CD4-positive, alpha-beta T cell treated with Interferon alpha-2 for 1 hour (primary cell): Measurements from ENCODE around the gene MRPL43.
"Not testable (repeated sequence)": the region's sequence is repeated elsewhere in the genome, so short reads cannot be mapped to it uniquely, and the experiment has no call there.

Experiments used
- DNase-seq, 2 donors: peaks; one replicate each; pipeline ENCODE4 v3.0.0-alpha.2; 2020 to 2022

Gene MRPL43

GRCh38 chr10:100981178-100981772, 6.0 kb downstream of the MRPL43 start:
- no peak for DNase-seq

- DNase-seq = no peak
These were observed 6.6 kb downstream of the MRPL43 start for GRCh38 chr10:100980711-100981110.

DNA sequence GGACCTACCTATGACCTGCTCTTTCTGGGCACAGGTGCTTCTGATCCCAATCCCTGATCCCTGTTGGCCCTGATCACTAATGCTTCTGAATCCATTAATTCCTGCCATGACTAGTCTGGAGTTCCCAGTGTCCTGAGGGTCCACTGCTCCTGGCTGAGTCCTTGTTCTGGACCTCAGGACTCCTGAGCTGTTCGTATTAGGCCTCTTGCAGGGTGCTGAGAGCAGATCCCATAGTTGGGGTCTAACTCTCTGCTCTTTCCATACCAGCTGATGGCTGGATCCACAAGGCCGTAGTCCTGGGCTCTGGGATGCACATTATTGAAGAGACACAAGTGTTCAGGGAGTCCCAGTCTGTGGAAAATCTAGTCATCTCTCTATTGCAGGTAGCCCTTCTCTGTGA, 7.0 kb downstream of the MRPL43 start:
- DNase-seq = no peak

DNA sequence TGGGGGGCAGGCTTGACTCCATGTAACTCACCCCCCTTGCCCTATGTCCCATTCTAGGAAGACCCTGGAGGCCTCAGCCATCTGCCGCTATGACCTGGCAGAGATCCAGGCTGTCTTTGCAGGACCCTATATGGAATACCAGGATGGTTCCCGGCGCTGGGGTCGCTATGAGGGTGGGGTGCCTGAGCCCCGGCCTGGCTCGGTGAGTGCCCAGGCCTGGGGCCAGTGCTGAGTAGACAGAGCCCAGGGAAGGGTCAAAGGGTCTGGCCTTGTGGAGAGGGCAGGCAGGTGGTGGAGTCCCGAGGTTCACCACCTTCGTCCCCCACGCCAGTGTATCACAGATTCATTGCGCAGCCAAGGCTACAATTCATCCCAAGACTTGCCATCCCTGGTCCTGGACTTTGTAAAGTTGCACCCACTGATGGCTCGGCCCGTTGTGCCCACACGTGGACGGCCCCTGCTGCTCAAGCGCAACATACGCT, 7.5 kb downstream of the MRPL43 start:
- DNase-seq = no peak

GRCh38 chr10:100978901-100979195, 8.4 kb downstream of the MRPL43 start:
- no peak for DNase-seq

DNA sequence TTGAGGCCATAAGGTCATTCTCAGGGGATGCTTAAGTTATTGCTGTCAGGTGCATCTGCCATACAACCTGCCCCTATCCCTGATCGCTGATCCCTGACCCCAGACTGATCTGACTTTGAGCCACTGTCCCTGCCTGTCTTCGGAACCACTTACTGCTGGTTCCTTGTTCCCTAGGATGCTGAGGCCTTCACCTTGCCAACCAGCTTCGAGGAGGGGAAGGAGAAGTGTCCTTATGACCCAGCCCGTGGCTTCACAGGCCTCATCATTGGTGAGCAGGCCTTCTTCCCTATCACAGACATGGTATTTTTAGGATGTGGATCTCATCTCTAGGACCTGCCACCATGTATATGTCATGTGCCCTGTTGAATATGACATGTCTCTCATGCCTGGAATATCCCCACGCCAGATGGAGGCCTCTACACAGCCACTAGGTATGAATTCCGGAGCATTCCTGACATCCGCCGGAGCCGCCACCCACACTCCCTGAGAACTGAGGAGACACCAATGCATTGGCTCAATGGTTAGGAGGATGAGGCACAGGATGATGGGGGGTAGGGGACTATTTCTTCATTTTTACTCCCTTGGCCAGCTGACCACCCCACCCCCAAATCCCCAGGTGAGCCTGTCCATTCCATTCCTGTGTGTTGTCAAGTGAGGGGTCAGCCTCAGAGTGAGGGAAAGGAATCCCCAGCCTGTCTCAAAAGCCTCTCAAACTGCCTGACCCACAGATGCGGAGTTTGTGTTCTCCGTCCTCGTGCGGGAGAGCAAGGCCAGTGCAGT, 9.0 kb downstream of the MRPL43 start:
- no peak for DNase-seq

- DNase-seq = no peak
These were observed 9.9 kb downstream of the MRPL43 start for GRCh38 chr10:100977436-100977835.

GRCh38 chr10:100976906-100977305, 10.4 kb downstream of the MRPL43 start:
- no peak for DNase-seq

DNA sequence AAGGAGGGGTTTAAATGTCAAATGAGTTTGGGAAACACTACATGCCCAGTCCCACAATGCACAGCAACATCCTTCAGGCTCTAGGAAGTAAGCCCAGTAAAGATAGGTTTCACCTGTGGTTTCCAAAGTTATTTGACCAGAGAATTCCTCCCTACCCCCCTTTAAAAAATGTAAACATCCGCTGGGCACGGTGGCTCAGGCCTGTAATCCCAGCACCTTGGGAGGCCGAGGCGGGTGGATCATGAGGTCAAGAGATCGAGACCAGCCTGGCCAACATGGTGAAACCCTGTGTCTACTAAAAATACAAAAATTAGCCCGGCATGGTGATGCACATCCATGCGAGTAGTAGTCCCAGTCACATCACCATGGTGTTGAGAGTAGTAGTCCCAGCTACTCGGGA, 11.9 kb downstream of the MRPL43 start:
- not testable (repeated sequence) for DNase-seq

DNA sequence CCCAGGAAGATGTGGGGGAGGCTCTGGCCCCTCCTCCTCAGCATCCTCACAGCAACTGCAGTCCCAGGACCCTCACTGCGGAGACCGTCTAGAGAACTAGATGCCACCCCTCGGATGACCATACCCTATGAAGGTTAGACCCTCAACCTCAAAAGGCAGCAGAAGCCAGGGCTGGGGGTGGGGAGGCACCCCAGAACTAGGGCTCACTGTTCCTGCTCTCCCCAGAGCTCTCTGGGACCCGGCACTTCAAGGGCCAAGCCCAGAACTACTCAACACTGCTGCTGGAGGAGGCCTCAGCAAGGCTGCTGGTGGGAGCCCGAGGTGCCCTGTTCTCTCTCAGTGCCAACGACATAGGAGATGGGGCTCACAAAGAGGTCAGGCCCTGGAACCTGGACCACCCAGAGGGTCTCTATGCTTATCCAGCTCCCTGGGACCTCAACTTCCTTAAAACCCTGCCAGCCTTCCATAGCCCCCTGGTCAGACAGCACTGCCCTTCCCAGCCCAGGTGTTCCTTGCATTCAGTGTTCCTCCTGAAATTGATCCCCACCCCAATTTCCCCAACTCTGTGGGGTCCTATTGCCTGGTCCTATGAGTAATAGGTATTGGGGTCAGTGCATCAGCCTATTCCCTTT, 14.3 kb downstream of the MRPL43 start:
- DNase-seq = no peak

- no peak for DNase-seq
These were observed 15.0 kb downstream of the MRPL43 start for GRCh38 chr10:100972115-100972903.

DNA sequence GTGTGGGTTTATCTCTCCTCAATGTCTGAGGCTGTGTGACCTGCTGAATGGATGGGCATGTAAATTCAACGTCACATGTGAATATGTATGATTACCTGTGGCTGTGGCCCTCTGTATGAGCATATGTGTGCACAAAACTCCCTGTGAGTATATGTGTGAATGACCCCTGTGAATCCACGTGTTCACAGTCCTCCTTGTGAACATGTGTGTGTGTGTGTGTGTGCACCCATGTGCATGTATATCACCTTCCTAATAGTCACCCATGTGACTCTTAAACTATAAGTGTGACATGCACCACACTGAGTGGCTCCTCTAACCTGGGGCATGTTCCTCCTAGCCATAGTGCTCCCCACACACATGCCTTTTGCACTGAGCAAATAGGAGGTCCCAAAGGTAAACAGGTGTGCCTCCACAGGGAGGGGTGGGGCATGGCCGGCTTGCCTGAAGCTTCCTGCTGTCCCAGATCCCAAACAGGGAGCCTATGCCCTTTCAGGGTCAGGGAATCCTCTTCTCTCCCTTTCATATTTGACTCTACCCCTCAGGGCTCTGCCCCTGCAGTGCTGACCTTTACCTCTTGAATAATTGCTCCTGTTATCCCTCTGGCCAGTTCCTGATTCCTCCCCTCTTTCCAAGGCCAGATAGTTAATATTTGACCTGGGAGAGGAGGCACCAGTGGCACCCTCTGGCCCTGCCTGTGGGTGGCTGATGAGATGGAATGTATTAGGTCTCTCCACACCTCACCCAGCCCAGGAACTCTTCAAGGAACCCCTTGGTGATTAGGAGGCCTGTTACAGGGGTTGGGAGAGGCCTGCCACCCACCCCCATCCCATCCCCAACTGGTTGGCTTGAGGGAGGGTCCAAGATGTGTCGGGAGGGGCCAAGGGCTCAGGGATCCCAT, 16.1 kb downstream of the MRPL43 start:
- DNase-seq = no peak

DNA sequence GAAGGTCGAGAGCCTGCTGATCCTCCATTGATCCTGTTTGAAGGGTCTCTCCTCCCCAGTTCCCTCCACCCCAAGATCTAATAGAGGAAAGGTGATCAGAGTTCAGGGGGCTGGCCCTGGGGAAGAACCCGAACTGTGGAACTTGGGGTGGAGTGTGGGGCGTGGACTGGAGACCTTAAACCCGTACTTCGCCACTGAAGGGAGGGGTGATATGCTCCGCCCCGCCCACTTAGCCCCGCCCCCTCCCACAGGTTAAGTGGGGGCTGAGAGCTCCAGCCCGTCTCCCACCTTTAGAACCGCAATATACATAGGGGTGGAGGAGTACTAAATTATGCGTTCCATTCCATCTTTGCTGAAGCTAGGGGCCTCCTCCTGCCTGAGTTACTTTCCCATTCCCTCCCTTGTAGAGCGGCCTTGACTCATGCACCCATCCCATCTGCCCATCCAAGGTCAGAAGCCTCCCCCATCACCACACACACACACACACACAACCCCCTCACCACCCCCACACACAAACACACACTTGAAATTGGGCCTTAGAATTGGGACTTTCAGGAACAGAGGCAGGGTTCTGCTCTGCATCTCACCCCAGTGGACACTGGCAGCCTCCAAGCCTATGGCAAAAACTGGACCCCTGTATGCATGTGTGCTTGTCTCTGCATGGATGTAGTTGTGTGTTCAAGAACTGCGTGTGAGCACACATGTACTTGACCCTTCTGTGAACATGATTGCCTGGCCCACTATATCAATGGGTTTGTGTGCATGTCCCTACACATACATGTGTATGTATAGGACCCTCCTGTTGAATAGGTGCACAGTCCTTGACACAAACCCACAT, 17.0 kb downstream of the MRPL43 start:
- DNase-seq = peak; percentile 40 to 56

DNA sequence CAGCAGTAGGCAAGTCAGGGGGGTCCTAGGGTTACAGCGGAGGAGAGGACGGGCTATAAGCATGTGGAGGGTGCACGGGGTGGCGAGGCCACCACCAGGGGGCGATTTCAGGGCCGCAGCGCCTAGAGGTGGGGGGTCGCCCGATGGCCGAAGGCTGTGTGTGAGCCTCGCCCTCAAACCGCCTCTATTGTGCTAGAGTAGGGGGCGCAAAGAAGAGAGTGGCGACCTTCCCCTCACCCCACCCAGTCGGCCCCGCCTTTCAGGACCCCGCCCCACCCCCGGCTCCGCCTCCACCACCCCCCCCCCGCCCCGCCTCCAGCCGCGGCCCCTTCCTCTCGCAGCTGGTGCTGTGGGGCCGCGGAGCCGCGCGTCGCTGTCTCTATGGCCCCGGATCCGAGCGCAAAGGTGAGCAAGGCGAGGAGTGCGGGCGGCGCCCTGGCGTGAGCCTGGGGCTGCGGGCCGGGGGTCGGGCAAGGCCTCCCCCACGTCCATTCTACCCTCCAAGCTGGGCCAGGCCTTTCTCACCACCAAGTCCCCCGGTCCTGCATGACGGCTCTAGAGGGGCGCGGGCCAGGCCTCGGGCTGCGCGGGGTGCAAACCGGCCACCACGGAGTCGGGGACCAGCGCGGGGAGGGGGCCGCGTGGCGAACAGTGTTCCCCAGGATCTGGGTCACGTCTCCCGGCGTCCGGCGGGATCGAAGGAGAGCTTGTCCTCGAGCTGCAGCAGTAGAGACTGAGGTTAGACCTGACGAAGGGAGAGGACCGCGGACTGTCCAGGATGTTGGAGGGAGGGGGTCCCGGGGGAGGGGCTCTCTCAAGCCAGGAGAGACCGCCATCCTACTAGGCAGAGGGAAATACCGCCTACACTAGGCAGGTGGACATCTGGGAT, 17.9 kb downstream of the MRPL43 start, which contains the start of gene SEMA4G:
TSS of gene SEMA4G (plus strand) at position 318 of the 889 bp plus-strand sequence. CDS start 3,409 bp downstream, outside the sequence.
- DNase-seq = peak; percentile 36 to 47

DNA sequence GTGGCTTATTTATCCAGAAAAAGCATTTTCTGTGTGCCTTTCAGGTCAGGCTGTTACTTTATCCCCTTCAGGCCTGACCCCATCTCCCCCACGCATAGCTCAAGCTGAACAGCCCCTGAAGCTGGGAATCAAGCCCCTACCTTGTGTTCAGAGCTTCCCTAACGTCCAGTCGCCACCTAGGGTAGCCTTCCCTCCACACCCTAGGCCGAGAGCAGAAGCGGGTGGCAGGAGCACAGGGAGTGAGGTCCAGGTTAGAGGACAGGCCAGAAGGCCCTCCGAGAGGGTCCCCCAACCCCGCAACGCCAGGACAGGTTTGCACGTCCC, 18.5 kb downstream of the MRPL43 start:
- no peak for DNase-seq

- DNase-seq = no peak
These were observed 19.1 kb downstream of the MRPL43 start for GRCh38 chr10:100968062-100968736.

- no peak for DNase-seq
These were observed 20.0 kb downstream of the MRPL43 start for GRCh38 chr10:100967332-100967731.

DNA sequence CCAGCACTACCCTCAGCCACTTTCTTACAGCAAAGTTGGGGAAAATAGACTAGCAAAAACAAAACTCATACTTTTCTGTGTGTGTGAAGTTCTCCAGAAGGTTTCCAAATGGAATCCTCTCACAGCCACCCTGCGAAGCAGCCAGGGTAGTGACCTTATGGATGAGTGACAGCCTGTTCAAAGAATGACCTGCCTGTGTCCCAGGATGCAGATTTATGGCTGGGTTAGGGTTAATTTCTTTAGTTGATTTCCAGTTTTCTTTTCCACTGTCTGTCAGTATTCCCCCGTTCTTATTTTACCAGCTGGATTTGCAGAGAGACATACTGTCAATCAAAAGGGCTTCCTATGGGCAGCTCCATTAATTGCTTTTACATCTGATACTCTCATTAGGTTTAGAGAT, 20.4 kb downstream of the MRPL43 start:
- DNase-seq = no peak

GRCh38 chr10:100965820-100966219, 21.5 kb downstream of the MRPL43 start:
- no peak for DNase-seq

DNA sequence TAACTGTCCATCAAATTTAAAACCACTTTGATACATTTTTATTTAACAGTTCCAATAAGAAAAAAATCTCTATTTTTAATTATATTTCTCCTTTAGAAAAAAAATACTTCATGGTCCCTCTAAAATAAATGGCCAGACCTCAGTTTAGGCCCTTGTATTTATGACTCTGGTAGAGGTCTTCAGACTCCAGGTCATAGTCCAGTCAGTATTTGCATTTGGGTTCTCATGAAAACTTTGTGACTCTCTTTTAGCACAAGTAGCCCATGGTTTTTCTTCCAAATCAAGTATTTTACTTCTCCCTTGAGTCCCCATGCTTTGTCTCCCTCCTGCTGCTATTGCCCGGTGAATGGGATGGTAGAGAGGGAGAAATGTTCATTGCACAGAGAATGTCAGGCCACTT, 23.5 kb downstream of the MRPL43 start:
- DNase-seq = no peak
